ENCODE measurements around the gene ID2.

DNA sequence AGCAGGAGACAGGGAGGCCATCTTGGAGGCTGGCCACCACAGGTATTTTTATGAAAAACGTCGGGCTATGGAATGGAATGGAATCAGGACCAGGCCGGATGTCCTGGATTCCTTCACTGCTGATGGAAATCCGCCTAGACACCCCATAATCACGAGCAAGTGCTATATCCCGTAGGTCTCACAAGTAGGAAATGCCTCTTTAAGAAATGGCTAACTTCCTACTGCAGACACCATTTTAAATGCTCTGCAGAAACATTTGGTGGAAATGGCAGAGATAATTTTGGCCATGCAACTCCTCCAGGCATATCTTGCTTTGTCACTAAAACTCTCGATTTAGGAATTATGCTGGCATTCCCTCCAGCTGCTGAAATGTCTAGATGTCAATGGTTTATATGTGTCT is 18.0 kb downstream of the ID2 start:
- no peak for TF ChIP-seq POLR2A (IDR thresholded peaks at IDR 0.05)
- TF ChIP-seq, protein P1, sequence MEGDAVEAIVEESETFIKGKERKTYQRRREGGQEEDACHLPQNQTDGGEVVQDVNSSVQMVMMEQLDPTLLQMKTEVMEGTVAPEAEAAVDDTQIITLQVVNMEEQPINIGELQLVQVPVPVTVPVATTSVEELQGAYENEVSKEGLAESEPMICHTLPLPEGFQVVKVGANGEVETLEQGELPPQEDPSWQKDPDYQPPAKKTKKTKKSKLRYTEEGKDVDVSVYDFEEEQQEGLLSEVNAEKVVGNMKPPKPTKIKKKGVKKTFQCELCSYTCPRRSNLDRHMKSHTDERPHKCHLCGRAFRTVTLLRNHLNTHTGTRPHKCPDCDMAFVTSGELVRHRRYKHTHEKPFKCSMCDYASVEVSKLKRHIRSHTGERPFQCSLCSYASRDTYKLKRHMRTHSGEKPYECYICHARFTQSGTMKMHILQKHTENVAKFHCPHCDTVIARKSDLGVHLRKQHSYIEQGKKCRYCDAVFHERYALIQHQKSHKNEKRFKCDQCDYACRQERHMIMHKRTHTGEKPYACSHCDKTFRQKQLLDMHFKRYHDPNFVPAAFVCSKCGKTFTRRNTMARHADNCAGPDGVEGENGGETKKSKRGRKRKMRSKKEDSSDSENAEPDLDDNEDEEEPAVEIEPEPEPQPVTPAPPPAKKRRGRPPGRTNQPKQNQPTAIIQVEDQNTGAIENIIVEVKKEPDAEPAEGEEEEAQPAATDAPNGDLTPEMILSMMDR (IDR thresholded peaks at IDR 0.05), result no peak
